A549 (cell line): Measurements from ENCODE around the gene KCNK7. TPM values are rescaled to one million over a fixed set of nuclear protein-coding genes. Genes with fewer than 3 reads are reported as not detected.

Experiments
- ATAC-seq, 2 experiments: fragments of 200-7000 bp in 1 of 2; fragments of >200 bp in 1 of 2; cut with Nextera tagmentation in 1 of 2; cut with Tn5 transposase in 1 of 2; 3 replicates each; pipeline versions ENCODE4 v1.8.0 to v1.9.1; 2018 to 2020; ENCODE audit warnings: mild to moderate bottlenecking in 1 of 2, moderate library complexity in 1 of 2
- CTCF ChIA-PET: fragments of 300-600 bp; sonication (Branson Sonifier 250); formaldehyde crosslinking; extraction: SDS; loops from one replicate; lab custom pipeline; 2021; ENCODE audit warnings: antibody characterized with exemption, inconsistent platforms; lab: Yijun Ruan, JAX
- POLR2A ChIA-PET: fragments of 350-600 bp; formaldehyde crosslinking; extraction: SDS; loops from one replicate; lab custom pipeline; 2021; ENCODE audit warnings: antibody characterized with exemption, inconsistent platforms; lab: Yijun Ruan, JAX
- DNase-seq, 2 experiments: peaks; one replicate each; pipeline versions ENCODE4 v3.0.0 to v3.0.0-alpha.2; 2011 to 2016; ENCODE audit warnings: low read depth in 1 of 2, low spot score in 1 of 2
- FAIRE-seq: peaks from 2 replicates; lab custom pipeline; 2011; peaks lifted over from hg19 to GRCh38; lab: Jason Lieb, UNC
- H3K27ac ChIP-seq, 2 experiments: fragments of >200 bp; sonication (Bioruptor Twin); formaldehyde crosslinking; 3 replicates each; pipeline ENCODE4 v1.5.1; 2016 to 2017
- H3K4me1 ChIP-seq: fragments of >200 bp; sonication (Bioruptor Twin); formaldehyde crosslinking; 3 replicates; pipeline ENCODE4 v1.6.1; 2016
- H3K4me2 ChIP-seq: fragments of >200 bp; sonication (Bioruptor Twin); formaldehyde crosslinking; 3 replicates; pipeline ENCODE4 v1.6.1; 2016
- H3K4me3 ChIP-seq: fragments of >200 bp; sonication (Bioruptor Twin); formaldehyde crosslinking; 3 replicates; pipeline ENCODE4 v1.5.1; 2016
- H3K9me3 ChIP-seq: fragments of >200 bp; sonication (Bioruptor Twin); formaldehyde crosslinking; 3 replicates; pipeline ENCODE4 v1.6.1; 2016
- ATOH8 ChIP-seq: fragments of 250-450 bp; sonication (Bioruptor Pico); IDR thresholded peaks from 2 replicates; pipeline ENCODE4 v1.5.0; 2020; ENCODE audit warnings: low read depth, mild to moderate bottlenecking, moderate library complexity
- CBX8 ChIP-seq: fragments of 200-600 bp; sonication (generic); IDR thresholded peaks from 2 replicates; pipeline ENCODE4 v1.6.1; 2016
- CHD2 ChIP-seq: fragments of 150-350 bp; IDR thresholded peaks from 2 replicates; pipeline ENCODE4 v1.6.1; 2014; ENCODE audit warnings: low read length; ENCODE audit not compliant: partially characterized antibody
- CTCF ChIP-seq: fragments of >200 bp; sonication (Bioruptor Twin); formaldehyde crosslinking; IDR thresholded peaks from 3 replicates; pipeline ENCODE4 v1.5.1; 2016
- EHF ChIP-seq: fragments of 250-450 bp; sonication (Bioruptor Pico); IDR thresholded peaks from 2 replicates; pipeline ENCODE4 v1.5.0; 2020; ENCODE audit warnings: mild to moderate bottlenecking
- EHMT2 ChIP-seq: fragments of 200-600 bp; sonication (generic); IDR thresholded peaks from 2 replicates; pipeline ENCODE4 v1.6.1; 2016; ENCODE audit warnings: antibody characterized with exemption, low read depth, mild to moderate bottlenecking, moderate library complexity
- FOXS1 ChIP-seq: fragments of 250-450 bp; sonication (Bioruptor Pico); IDR thresholded peaks from 2 replicates; pipeline ENCODE4 v1.5.0; 2020; ENCODE audit warnings: mild to moderate bottlenecking, moderate library complexity
- HMGXB4 ChIP-seq: fragments of 250-450 bp; sonication (Bioruptor Pico); IDR thresholded peaks from 2 replicates; pipeline ENCODE4 v1.5.0; 2021; ENCODE audit warnings: mild to moderate bottlenecking, moderate library complexity, borderline replicate concordance
- JUN ChIP-seq, 2 experiments: fragments of >200 bp; sonication (Bioruptor Twin); formaldehyde crosslinking; IDR thresholded peaks; 2 replicates in 1 of 2; 3 replicates in 1 of 2; pipeline ENCODE4 v1.6.1; 2016 to 2017
- JUNB ChIP-seq: fragments of >200 bp; sonication (Bioruptor Twin); formaldehyde crosslinking; IDR thresholded peaks from 2 replicates; pipeline ENCODE4 v1.6.1; 2016
- MAX ChIP-seq: IDR thresholded peaks from 2 replicates; pipeline ENCODE4 v1.6.1; 2012
- MAZ ChIP-seq: fragments of 150-350 bp; IDR thresholded peaks from 2 replicates; pipeline ENCODE4 v1.6.1; 2014; ENCODE audit warnings: antibody characterized with exemption, low read depth, low read length, borderline replicate concordance
- MYC ChIP-seq: IDR thresholded peaks from 2 replicates; pipeline ENCODE4 v1.6.1; 2012; ENCODE audit warnings: mild to moderate bottlenecking, inconsistent platforms, low read length, improper control_type of control experiment, borderline replicate concordance
- NPAS2 ChIP-seq: fragments of 250-450 bp; sonication (Bioruptor Pico); IDR thresholded peaks from 2 replicates; pipeline ENCODE4 v1.8.0; 2022; ENCODE audit warnings: mild to moderate bottlenecking, moderate library complexity, borderline replicate concordance
- PHF8 ChIP-seq: fragments of 200-600 bp; sonication (generic); IDR thresholded peaks from 2 replicates; pipeline ENCODE4 v1.6.1; 2016; ENCODE audit warnings: low read depth, mild to moderate bottlenecking, antibody characterized with exemption, moderate library complexity, borderline replicate concordance
- RAD21 ChIP-seq, 2 experiments: fragments of >200 bp in 1 of 2; sonication (Bioruptor Twin) in 1 of 2; formaldehyde crosslinking in 1 of 2; IDR thresholded peaks in 1 of 2; conservative IDR thresholded peaks in 1 of 2; 2 replicates in 1 of 2; 3 replicates in 1 of 2; pipeline ENCODE4 v1.6.1; 2012 to 2018; ENCODE audit warnings: inconsistent platforms in 1 of 2
- RFX5 ChIP-seq: fragments of 450-650 bp; IDR thresholded peaks from 2 replicates; pipeline ENCODE4 v1.7.1; 2014; ENCODE audit warnings: antibody characterized with exemption, mild to moderate bottlenecking, moderate library complexity
- SMC3 ChIP-seq: fragments of >200 bp; sonication (Bioruptor Twin); formaldehyde crosslinking; IDR thresholded peaks from 3 replicates; pipeline ENCODE4 v1.6.1; 2018; ENCODE audit warnings: inconsistent platforms
- SREBF2 ChIP-seq: fragments of 450-650 bp; IDR thresholded peaks from 2 replicates; pipeline ENCODE4 v1.6.1; 2014; ENCODE audit warnings: mild to moderate bottlenecking, moderate library complexity
- TFCP2L1 ChIP-seq: fragments of 250-450 bp; sonication (Bioruptor Pico); IDR thresholded peaks from 2 replicates; pipeline ENCODE4 v1.5.0; 2021; ENCODE audit warnings: mild to moderate bottlenecking
- WGBS: methylation state at CpG from one replicate; pipeline ENCODE4 v1.1.6; 2017; ENCODE audit errors: missing lambda C conversion rate; 5-methylcytosine and 5-hydroxymethylcytosine counted together
- polyA plus RNA-seq, 4 experiments: library from polyadenylated mRNA; depleted of rRNA in 3 of 4; stranded (reverse); fragments of >200 nt; fragmentation: RNase III in 1 of 4; extraction: RNeasy Plus Mini Kit Qiagen cat#74134 plus additional on column Dnase treatment in 1 of 4; gene quantifications; 2 replicates in 3 of 4; 3 replicates in 1 of 4; pipeline ENCODE4 v1.2.3, GENCODE V29; 2011 to 2017

Gene KCNK7
- polyA plus RNA-seq, 2 of the 4 experiments (the other 2 are of a cell fraction): 0.13 to 0.50 TPM

- peaks cover 53% of the 10 kb centered on the region for H3K4me1 ChIP-seq
- peak; percentile 56 for TF ChIP-seq CTCF
- TF ChIP-seq CBX8: no peak
- TF ChIP-seq FOXS1 (CRISPR knock-in tag): no peak
- TF ChIP-seq MAZ: no peak
- peak; percentile 69 to 76 for TF ChIP-seq RAD21 (conservative IDR thresholded peaks at IDR 0.05 in 1 of 2, IDR thresholded peaks at IDR 0.05 in 1 of 2)
- no peak for TF ChIP-seq HMGXB4 (CRISPR knock-in tag)
- TF ChIP-seq SMC3: peak; percentile 62
- ChIA-PET CTCF (interaction anchor here (0.6 to 16.3 kb wide), 22 partner anchors 10 to 450 kb away, joined by 3 to 393 read pairs (median 6); partner anchors contain the start of genes KCNK7, LTBP3, MAP3K11 and MUS81), POLR2A (interaction anchor here (1.1 to 3.6 kb wide), 6 partner anchors 12 to 72 kb away, joined by 3 to 51 read pairs (median 6); partner anchors contain the start of genes LTBP3, PCNX3 and SCYL1)
- peak overlapping the region; percentile 97 for H3K4me2 ChIP-seq
- H3K27ac ChIP-seq: peak overlapping the region; percentile 80 to 98
- 4% methylated on average over 11 of the region's 11 CpGs for WGBS
- DNase-seq (peak; percentile 79 to 84), FAIRE-seq (no peak), ATAC-seq (peak in 1 of 2 experiments; percentile 13; a peak in 3 of 6 replicates)
- H3K4me3 ChIP-seq: peak overlapping the region; percentile 81
- no peaks in the 10 kb centered on the region for H3K9me3 ChIP-seq
Measured at GRCh38 chr11:65571940-65572339, 23.7 kb downstream of the KCNK7 start.

- H3K9me3 ChIP-seq: no peaks in the 10 kb centered on the region
- H3K4me2 ChIP-seq: peak overlapping the region; percentile 97
- ATAC-seq (no peak), DNase-seq (no peak), FAIRE-seq (no peak)
- peaks cover 48% of the 10 kb centered on the region for H3K4me1 ChIP-seq
- TF ChIP-seq RFX5 (no peak), MAZ (no peak), HMGXB4 (CRISPR knock-in tag) (no peak), EHMT2 (no peak), ATOH8 (CRISPR knock-in tag) (no peak), MYC (no peak), JUNB (no peak), MAX (no peak), SREBF2 (no peak), EHF (CRISPR knock-in tag) (no peak), PHF8 (no peak), TFCP2L1 (CRISPR knock-in tag) (no peak), RAD21 (conservative IDR thresholded peaks at IDR 0.05 in 1 of 2, IDR thresholded peaks at IDR 0.05 in 1 of 2) (no peak), CHD2 (no peak), JUN (IDR thresholded peaks at IDR 0.05) (no peak), NPAS2 (no peak)
- CTCF ChIA-PET: interaction anchor here (0.6 to 16.3 kb wide), 20 partner anchors 10 to 451 kb away, joined by 3 to 393 read pairs (median 6); partner anchors contain the start of genes KCNK7, LTBP3, MAP3K11 and MUS81
- 80% methylated on average over 9 of the region's 9 CpGs for WGBS
- H3K27ac ChIP-seq: peak overlapping the region; percentile 80 to 98; a peak in 4 of 6 replicates
- POLR2A ChIA-PET: interaction anchor here (0.6 to 3.6 kb wide), 5 partner anchors 11 to 92 kb away, joined by 5 to 51 read pairs (median 7); partner anchors contain the start of genes LTBP3 and RELA
- H3K4me3 ChIP-seq: peak overlapping the region; percentile 81
Measured at GRCh38 chr11:65571420-65571819, 24.2 kb downstream of the KCNK7 start.
